ENCODE results near the gene CCL16.
A peak's percentile ranks its signal among the peaks of the same experiment; 100 is the strongest.

CCL16 gene

GRCh38 chr17:35930211-35931065 lies 50.9 kb downstream of the CCL16 start, which contains the start of gene RDM1:
Gene RDM1, minus strand, starts transcription at chr17:35930773. Its CDS starts 46 bp downstream, at chr17:35930727.
- peak; percentile 52 for DNase-seq (ENCODE audit: low read depth)

GRCh38 chr17:35927714-35928113 lies 53.6 kb downstream of the CCL16 start:
- no peak overlapping the region for H3K4me3 ChIP-seq (replicated peaks; ENCODE audit: low read depth, low read length)
- TF ChIP-seq CTCF (IDR thresholded peaks at IDR 0.05; ENCODE audit: low read length, missing control alignments), result no peak
- no peak for DNase-seq (ENCODE audit: low read depth)

More at GRCh38 chr17:35930211-35931065, 50.9 kb downstream of the CCL16 start, which contains the start of gene RDM1:
- TF ChIP-seq CTCF (IDR thresholded peaks at IDR 0.05; ENCODE audit: low read length, missing control alignments), result no peak
- peak within 1 kb of the TSS; percentile 48 for H3K4me3 ChIP-seq (replicated peaks; ENCODE audit: low read depth, low read length)
